Measurements from ENCODE around the gene XYLT1. TPM values are rescaled to one million over a fixed set of nuclear protein-coding genes. Genes with fewer than 3 reads are reported as not detected.

Gene XYLT1
- total and polyA plus RNA-seq, 12 donors = 0.29 to 4.0 (median 1.6) TPM

DNA sequence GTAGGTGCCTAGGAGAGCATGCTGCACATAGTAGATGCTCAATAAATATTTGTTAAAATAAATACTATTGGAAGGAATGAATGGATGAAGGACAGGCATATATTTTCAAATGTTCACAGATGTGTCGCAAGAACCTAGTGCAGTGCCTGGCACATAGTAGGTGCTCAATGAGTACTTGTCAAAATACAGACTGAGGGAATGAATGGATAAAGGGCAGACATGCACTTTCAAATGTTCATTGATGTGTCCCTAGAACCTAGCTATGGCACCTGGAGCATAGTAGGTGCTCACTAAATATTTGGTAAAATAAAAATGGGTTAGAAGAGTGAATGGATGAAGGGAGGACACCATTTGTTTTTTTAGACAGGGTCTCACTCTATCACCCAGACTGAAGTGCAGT is 26.1 kb downstream of the XYLT1 start:
- no peak for ATAC-seq
- TF ChIP-seq, protein P1, sequence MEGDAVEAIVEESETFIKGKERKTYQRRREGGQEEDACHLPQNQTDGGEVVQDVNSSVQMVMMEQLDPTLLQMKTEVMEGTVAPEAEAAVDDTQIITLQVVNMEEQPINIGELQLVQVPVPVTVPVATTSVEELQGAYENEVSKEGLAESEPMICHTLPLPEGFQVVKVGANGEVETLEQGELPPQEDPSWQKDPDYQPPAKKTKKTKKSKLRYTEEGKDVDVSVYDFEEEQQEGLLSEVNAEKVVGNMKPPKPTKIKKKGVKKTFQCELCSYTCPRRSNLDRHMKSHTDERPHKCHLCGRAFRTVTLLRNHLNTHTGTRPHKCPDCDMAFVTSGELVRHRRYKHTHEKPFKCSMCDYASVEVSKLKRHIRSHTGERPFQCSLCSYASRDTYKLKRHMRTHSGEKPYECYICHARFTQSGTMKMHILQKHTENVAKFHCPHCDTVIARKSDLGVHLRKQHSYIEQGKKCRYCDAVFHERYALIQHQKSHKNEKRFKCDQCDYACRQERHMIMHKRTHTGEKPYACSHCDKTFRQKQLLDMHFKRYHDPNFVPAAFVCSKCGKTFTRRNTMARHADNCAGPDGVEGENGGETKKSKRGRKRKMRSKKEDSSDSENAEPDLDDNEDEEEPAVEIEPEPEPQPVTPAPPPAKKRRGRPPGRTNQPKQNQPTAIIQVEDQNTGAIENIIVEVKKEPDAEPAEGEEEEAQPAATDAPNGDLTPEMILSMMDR (IDR thresholded peaks at IDR 0.05) = no peak
- DNase-seq = no peak
- no peak overlapping the region for H3K27ac ChIP-seq
- 97 to 98% methylated on average over 1 of the region's 1 CpG for WGBS, 2 donors
- peaks cover 0 to 4% (median 0%) of the 10 kb centered on the region in 9 donors for H3K36me3 ChIP-seq
- H3K4me3 ChIP-seq = no peak overlapping the region
- peaks cover 0 to 8% (median 0%) of the 10 kb centered on the region in 11 donors for H3K9me3 ChIP-seq
- H3K4me1 ChIP-seq = peaks cover 0 to 22% (median 11%) of the 10 kb centered on the region in 9 donors
- H3K27me3 ChIP-seq = no peaks in the 10 kb centered on the region
- intact Hi-C loops (cut with DNase I) = no loop called here

DNA sequence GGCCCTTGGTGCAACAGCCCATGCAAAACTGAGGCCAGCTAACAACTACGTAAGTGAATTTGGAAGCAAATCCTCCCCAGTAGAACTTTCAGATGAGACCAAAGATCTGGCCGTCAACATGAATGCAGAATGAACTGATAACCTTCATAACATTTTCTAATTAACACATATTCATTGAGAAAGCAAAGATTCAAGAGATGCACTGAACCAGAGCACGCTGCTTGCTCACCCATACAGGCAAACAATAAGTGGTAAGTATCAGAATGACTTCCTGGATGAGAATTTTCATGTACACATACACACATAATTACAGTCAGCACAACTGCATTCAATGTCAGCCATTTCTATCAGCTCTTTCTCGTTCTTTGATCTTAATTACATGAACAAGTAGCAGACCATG is 30.6 kb downstream of the XYLT1 start:
- TF ChIP-seq, protein P1 (IDR thresholded peaks at IDR 0.05) = no peak
- intact Hi-C loops (cut with DNase I) = no loop called here
- Histone ChIP-seq H3K36me3 (no peaks in the 10 kb centered on the region), H3K4me3 (no peak overlapping the region), H3K4me1 (peaks cover 0 to 17% (median 7%) of the 10 kb centered on the region in 9 donors), H3K27me3 (peaks cover 0 to 2% (median 0%) of the 10 kb centered on the region in 7 donors), H3K9me3 (peaks cover 0 to 9% (median 0%) of the 10 kb centered on the region in 11 donors), H3K27ac (no peak overlapping the region)
- DNase-seq (no peak), ATAC-seq (no peak)
- 78 to 79% methylated on average over 4 of the region's 4 CpGs for WGBS, 2 donors

DNA sequence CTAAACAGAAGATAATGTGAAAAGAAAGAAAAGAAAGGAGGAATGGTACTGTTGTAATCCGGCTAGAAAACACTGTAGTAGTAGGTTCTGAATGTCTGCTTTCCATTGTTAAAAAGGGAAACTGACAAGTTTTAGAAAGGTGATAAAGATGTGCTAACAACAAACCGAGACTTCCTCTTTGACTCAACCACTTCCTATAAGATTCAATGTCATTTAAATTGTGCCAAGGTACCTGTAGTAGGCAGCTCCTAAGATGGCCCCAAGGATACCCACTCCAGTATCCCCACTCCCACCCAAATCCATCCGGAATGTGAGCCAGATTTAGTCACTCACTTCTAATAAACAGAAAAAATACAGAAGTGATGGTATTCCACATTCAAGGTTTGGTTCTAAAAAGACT is 31.2 kb downstream of the XYLT1 start:
- Histone ChIP-seq H3K9me3 (peaks cover 0 to 9% (median 0%) of the 10 kb centered on the region in 11 donors), H3K36me3 (no peaks in the 10 kb centered on the region), H3K4me1 (peaks cover 0 to 17% (median 8%) of the 10 kb centered on the region in 9 donors), H3K27ac (no peak overlapping the region), H3K4me3 (no peak overlapping the region), H3K27me3 (peaks cover 0 to 2% (median 0%) of the 10 kb centered on the region in 7 donors)
- ATAC-seq = no peak
- TF ChIP-seq, protein P1 (IDR thresholded peaks at IDR 0.05) = no peak
- 66 to 79% methylated on average over 3 of the region's 3 CpGs for WGBS, 2 donors
- intact Hi-C loops (cut with DNase I) = no loop called here
- no peak for DNase-seq

DNA sequence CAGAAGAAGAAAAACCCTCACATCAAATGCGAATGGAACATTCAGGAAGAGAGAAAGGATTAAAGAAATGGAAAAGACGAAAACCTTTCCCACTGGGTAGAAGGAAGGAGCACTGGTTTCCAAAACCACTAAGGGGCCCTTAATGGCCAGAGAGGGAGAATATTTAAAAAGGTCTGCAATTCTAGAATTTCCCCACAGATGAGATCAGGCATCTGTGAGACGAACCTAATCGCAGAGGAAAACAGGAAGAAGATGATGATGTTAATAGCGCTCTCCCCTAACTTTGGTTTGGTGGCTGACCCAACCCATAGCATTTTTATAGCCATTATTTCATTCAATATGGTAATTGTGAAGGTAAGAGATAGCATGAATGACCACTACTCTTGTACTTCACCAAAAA is 32.8 kb downstream of the XYLT1 start:
- no peak overlapping the region for H3K27ac ChIP-seq
- ATAC-seq = no peak
- no peaks in the 10 kb centered on the region for H3K36me3 ChIP-seq
- no peak overlapping the region for H3K4me3 ChIP-seq
- 91% methylated on average over 5 of the region's 5 CpGs for WGBS, 2 donors
- H3K27me3 ChIP-seq = peaks cover 0 to 2% (median 0%) of the 10 kb centered on the region in 7 donors
- intact Hi-C loops (cut with DNase I) = no loop called here
- DNase-seq = no peak
- TF ChIP-seq, protein P1 (IDR thresholded peaks at IDR 0.05) = no peak
- peaks cover 0 to 9% (median 0%) of the 10 kb centered on the region in 11 donors for H3K9me3 ChIP-seq
- H3K4me1 ChIP-seq = peaks cover 0 to 29% (median 12%) of the 10 kb centered on the region in 9 donors

Measured in heart right ventricle (tissue), 16 donors.